ENCODE data around the gene ZNF668.

Gene ZNF668

DNA sequence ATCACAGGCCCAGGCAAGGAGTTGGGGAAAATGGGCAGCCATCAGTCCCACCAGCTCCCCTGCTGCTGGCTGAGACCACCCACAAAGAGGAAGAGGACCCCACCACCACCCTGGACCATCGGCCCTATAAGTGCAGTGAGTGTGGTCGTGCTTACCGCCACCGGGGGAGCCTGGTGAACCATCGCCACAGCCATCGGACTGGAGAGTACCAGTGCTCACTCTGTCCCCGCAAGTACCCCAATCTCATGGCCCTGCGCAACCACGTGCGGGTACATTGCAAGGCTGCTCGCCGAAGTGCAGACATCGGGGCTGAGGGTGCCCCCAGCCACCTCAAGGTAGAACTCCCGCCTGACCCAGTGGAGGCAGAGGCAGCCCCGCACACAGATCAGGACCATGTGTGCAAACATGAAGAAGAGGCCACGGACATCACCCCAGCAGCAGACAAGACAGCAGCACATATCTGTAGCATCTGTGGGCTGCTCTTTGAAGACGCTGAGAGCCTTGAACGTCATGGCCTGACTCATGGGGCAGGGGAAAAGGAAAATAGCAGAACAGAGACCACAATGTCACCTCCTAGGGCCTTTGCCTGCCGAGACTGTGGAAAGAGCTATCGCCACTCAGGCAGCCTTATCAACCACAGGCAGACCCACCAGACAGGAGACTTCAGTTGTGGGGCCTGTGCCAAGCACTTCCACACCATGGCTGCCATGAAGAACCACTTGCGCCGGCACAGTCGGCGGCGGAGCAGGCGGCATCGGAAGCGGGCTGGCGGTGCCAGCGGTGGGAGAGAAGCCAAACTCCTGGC is 3.8 kb upstream of the ZNF668 start:
- no peak overlapping the region for H2AK5ac ChIP-seq (ENCODE audit: low read depth, low read length)

DNA sequence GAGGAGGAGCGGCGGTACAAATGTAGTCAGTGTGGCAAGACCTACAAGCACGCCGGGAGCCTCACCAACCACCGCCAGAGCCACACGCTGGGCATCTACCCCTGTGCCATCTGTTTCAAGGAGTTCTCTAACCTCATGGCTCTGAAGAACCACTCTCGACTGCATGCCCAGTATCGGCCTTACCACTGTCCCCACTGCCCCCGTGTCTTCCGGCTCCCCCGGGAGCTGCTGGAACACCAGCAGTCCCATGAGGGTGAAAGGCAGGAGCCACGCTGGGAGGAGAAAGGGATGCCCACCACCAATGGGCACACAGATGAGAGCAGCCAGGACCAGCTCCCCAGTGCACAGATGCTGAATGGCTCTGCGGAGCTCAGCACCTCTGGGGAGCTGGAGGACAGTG is 3.0 kb upstream of the ZNF668 start:
- no peak overlapping the region for H2BK120ac ChIP-seq (ENCODE audit: low read depth, low read length)

More for the DNA sequence above, 3.8 kb upstream of the ZNF668 start:
- Histone ChIP-seq H3K4me3 (ENCODE audit: low read length in 2 of 2) (no peak overlapping the region), H3K4me2 (ENCODE audit: insufficient read depth, low read length, poor library complexity, severe bottlenecking) (no peak overlapping the region), H3K18ac (ENCODE audit: low read length) (no peak overlapping the region), H2BK12ac (ENCODE audit: low read length) (no peak overlapping the region), H2BK5ac (ENCODE audit: low read length) (no peak overlapping the region), H3K27me3 (ENCODE audit: control insufficient read depth in 3 of 3, insufficient read depth in 3 of 3, low read depth in 1 of 3, low read length in 3 of 3) (no peaks in the 10 kb centered on the region), H3K23ac (ENCODE audit: low read depth, low read length, poor library complexity) (peak overlapping the region; percentile 65), H3K9ac (ENCODE audit: low read depth, low read length, poor library complexity) (no peak overlapping the region), H3K4me1 (ENCODE audit: control insufficient read depth in 2 of 2, insufficient read depth in 1 of 2, low read depth in 1 of 2, low read length in 2 of 2) (peaks cover 0 to 3% of the 10 kb centered on the region in 2 donors), H3K4ac (ENCODE audit: low read length) (no peak overlapping the region), H3K27ac (replicated peaks; ENCODE audit: low read length) (no peak overlapping the region), H3K14ac (ENCODE audit: low read length) (no peak overlapping the region), H2BK120ac (ENCODE audit: low read depth, low read length) (no peak overlapping the region), H2BK15ac (ENCODE audit: low read length) (no peak overlapping the region), H3K79me1 (ENCODE audit: low read depth, low read length) (peaks cover 34% of the 10 kb centered on the region), H2AFZ (ENCODE audit: low read length) (no peak overlapping the region), H4K8ac (ENCODE audit: low read depth, low read length) (no peak overlapping the region), H3K36me3 (replicated peaks in 1 of 2; ENCODE audit: control insufficient read depth in 2 of 2, insufficient read depth in 2 of 2, low read length in 2 of 2) (peaks cover 66 to 72% of the 10 kb centered on the region in 2 donors), H4K91ac (ENCODE audit: low read depth, low read length, poor library complexity) (no peak overlapping the region), H3K9me3 (replicated peaks in 1 of 2; ENCODE audit: control insufficient read depth in 2 of 2, insufficient read depth in 1 of 2, low read depth in 1 of 2, low read length in 2 of 2) (no peaks in the 10 kb centered on the region)
- DNase-seq (ENCODE audit: low spot score), result no peak
- WGBS, 2 donors (ENCODE audit: extremely low coverage in 2 of 2, insufficient read length in 2 of 2, insufficient replicate concordance in 1 of 2), result no CpG with 5 or more reads among the region's 30 CpGs

DNA sequence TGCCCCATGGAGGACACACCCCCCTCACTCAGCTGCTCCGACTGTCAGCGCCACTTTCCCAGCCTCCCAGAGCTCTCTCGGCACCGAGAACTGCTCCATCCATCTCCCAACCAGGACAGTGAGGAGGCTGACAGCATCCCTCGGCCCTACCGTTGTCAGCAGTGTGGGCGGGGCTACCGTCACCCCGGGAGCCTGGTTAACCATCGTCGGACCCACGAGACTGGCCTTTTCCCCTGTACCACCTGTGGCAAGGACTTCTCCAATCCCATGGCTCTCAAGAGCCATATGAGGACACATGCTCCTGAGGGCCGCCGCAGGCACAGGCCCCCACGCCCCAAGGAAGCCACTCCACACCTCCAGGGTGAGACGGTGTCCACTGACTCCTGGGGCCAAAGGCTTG is 2.3 kb upstream of the ZNF668 start:
- no peak overlapping the region for H3K4ac ChIP-seq (ENCODE audit: low read length)
- H2AK5ac ChIP-seq (ENCODE audit: low read depth, low read length), result no peak overlapping the region
- WGBS, 2 donors (ENCODE audit: extremely low coverage in 2 of 2, insufficient read length in 2 of 2, insufficient replicate concordance in 1 of 2), result no CpG with 5 or more reads among the region's 16 CpGs
- no peaks in the 10 kb centered on the region for H3K9me3 ChIP-seq (replicated peaks in 1 of 2; ENCODE audit: control insufficient read depth in 2 of 2, insufficient read depth in 1 of 2, low read depth in 1 of 2, low read length in 2 of 2)
- no peak overlapping the region for H3K4me2 ChIP-seq (ENCODE audit: insufficient read depth, low read length, poor library complexity, severe bottlenecking)
- no peak overlapping the region for H2BK5ac ChIP-seq (ENCODE audit: low read length)
- H4K91ac ChIP-seq (ENCODE audit: low read depth, low read length, poor library complexity), result no peak overlapping the region
- no peak overlapping the region for H3K27ac ChIP-seq (replicated peaks; ENCODE audit: low read length)
- H2BK15ac ChIP-seq (ENCODE audit: low read length), result no peak overlapping the region
- no peak overlapping the region for H2BK12ac ChIP-seq (ENCODE audit: low read length)
- no peak overlapping the region for H3K14ac ChIP-seq (ENCODE audit: low read length)
- H4K8ac ChIP-seq (ENCODE audit: low read depth, low read length), result no peak overlapping the region
- H3K36me3 ChIP-seq (replicated peaks in 1 of 2; ENCODE audit: control insufficient read depth in 2 of 2, insufficient read depth in 2 of 2, low read length in 2 of 2), result peaks cover 52 to 57% of the 10 kb centered on the region in 2 donors
- no peak for DNase-seq (ENCODE audit: low spot score)
- peaks cover 29% of the 10 kb centered on the region for H3K79me1 ChIP-seq (ENCODE audit: low read depth, low read length)
- H3K9ac ChIP-seq (ENCODE audit: low read depth, low read length, poor library complexity), result no peak overlapping the region
- H3K27me3 ChIP-seq (ENCODE audit: control insufficient read depth in 3 of 3, insufficient read depth in 3 of 3, low read depth in 1 of 3, low read length in 3 of 3), result no peaks in the 10 kb centered on the region
- no peak overlapping the region for H2AFZ ChIP-seq (ENCODE audit: low read length)
- H3K23ac ChIP-seq (ENCODE audit: low read depth, low read length, poor library complexity), result no peak overlapping the region
- no peak overlapping the region for H3K4me3 ChIP-seq (ENCODE audit: low read length in 2 of 2)
- H3K18ac ChIP-seq (ENCODE audit: low read length), result no peak overlapping the region
- no peak overlapping the region for H2BK120ac ChIP-seq (ENCODE audit: low read depth, low read length)
- peaks cover 4 to 7% of the 10 kb centered on the region in 2 donors for H3K4me1 ChIP-seq (ENCODE audit: control insufficient read depth in 2 of 2, insufficient read depth in 1 of 2, low read depth in 1 of 2, low read length in 2 of 2)

More for the DNA sequence above, 3.0 kb upstream of the ZNF668 start:
- Histone ChIP-seq H3K79me1 (ENCODE audit: low read depth, low read length) (peaks cover 31% of the 10 kb centered on the region), H3K27ac (replicated peaks; ENCODE audit: low read length) (no peak overlapping the region), H4K8ac (ENCODE audit: low read depth, low read length) (no peak overlapping the region), H3K4me3 (ENCODE audit: low read length in 2 of 2) (no peak overlapping the region), H2BK5ac (ENCODE audit: low read length) (no peak overlapping the region), H4K91ac (ENCODE audit: low read depth, low read length, poor library complexity) (no peak overlapping the region), H3K9me3 (replicated peaks in 1 of 2; ENCODE audit: control insufficient read depth in 2 of 2, insufficient read depth in 1 of 2, low read depth in 1 of 2, low read length in 2 of 2) (no peaks in the 10 kb centered on the region), H2AK5ac (ENCODE audit: low read depth, low read length) (no peak overlapping the region), H2BK12ac (ENCODE audit: low read length) (no peak overlapping the region), H2AFZ (ENCODE audit: low read length) (no peak overlapping the region), H2BK15ac (ENCODE audit: low read length) (no peak overlapping the region), H3K4me1 (ENCODE audit: control insufficient read depth in 2 of 2, insufficient read depth in 1 of 2, low read depth in 1 of 2, low read length in 2 of 2) (peaks cover under 1 to 3% of the 10 kb centered on the region in 2 donors), H3K14ac (ENCODE audit: low read length) (no peak overlapping the region), H3K9ac (ENCODE audit: low read depth, low read length, poor library complexity) (no peak overlapping the region), H3K18ac (ENCODE audit: low read length) (no peak overlapping the region), H3K36me3 (replicated peaks in 1 of 2; ENCODE audit: control insufficient read depth in 2 of 2, insufficient read depth in 2 of 2, low read length in 2 of 2) (peaks cover 58 to 64% of the 10 kb centered on the region in 2 donors), H3K27me3 (ENCODE audit: control insufficient read depth in 3 of 3, insufficient read depth in 3 of 3, low read depth in 1 of 3, low read length in 3 of 3) (no peaks in the 10 kb centered on the region), H3K23ac (ENCODE audit: low read depth, low read length, poor library complexity) (no peak overlapping the region), H3K4me2 (ENCODE audit: insufficient read depth, low read length, poor library complexity, severe bottlenecking) (no peak overlapping the region), H3K4ac (ENCODE audit: low read length) (no peak overlapping the region)
- no peak for DNase-seq (ENCODE audit: low spot score)
- no CpG with 5 or more reads among the region's 13 CpGs for WGBS, 2 donors (ENCODE audit: extremely low coverage in 2 of 2, insufficient read length in 2 of 2, insufficient replicate concordance in 1 of 2)

DNA sequence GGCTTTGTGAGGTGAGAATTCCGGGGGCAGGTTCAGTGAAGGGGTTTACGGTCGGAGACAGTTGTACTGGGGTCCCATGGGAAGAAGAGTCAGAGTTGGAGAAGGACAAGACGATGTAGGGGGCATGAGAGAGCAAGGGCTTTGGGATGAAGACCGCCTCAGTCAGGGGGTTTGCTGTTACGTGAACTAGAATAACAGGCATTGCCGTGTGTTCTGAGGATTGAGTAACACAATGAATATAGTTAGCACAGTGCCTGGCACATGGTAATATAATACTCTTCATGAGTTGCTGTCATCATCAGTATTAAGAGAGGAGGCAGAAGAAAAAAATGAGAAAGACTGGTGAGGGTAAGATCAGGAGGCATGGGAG is 759 bp upstream of the ZNF668 start:
- no peak for DNase-seq (ENCODE audit: low spot score)
- H3K14ac ChIP-seq (ENCODE audit: low read length), result no peak overlapping the region
- H2BK120ac ChIP-seq (ENCODE audit: low read depth, low read length), result no peak overlapping the region
- peak overlapping the region; percentile 9 for H3K18ac ChIP-seq (ENCODE audit: low read length)
- H3K27ac ChIP-seq (replicated peaks; ENCODE audit: low read length), result peak overlapping the region; percentile 93
- no peak overlapping the region for H3K23ac ChIP-seq (ENCODE audit: low read depth, low read length, poor library complexity)
- peak overlapping the region; percentile 78 for H3K4me2 ChIP-seq (ENCODE audit: insufficient read depth, low read length, poor library complexity, severe bottlenecking)
- no peak overlapping the region for H2BK5ac ChIP-seq (ENCODE audit: low read length)
- peak overlapping the region; percentile 84 for H2AFZ ChIP-seq (ENCODE audit: low read length)
- peaks cover 37 to 42% of the 10 kb centered on the region in 2 donors for H3K36me3 ChIP-seq (replicated peaks in 1 of 2; ENCODE audit: control insufficient read depth in 2 of 2, insufficient read depth in 2 of 2, low read length in 2 of 2)
- H2BK12ac ChIP-seq (ENCODE audit: low read length), result no peak overlapping the region
- no CpG with 5 or more reads among the region's 7 CpGs for WGBS, 2 donors (ENCODE audit: extremely low coverage in 2 of 2, insufficient read length in 2 of 2, insufficient replicate concordance in 1 of 2)
- H4K91ac ChIP-seq (ENCODE audit: low read depth, low read length, poor library complexity), result no peak overlapping the region
- no peak overlapping the region for H2BK15ac ChIP-seq (ENCODE audit: low read length)
- H3K9me3 ChIP-seq (replicated peaks in 1 of 2; ENCODE audit: control insufficient read depth in 2 of 2, insufficient read depth in 1 of 2, low read depth in 1 of 2, low read length in 2 of 2), result no peaks in the 10 kb centered on the region
- no peak overlapping the region for H3K4ac ChIP-seq (ENCODE audit: low read length)
- peaks cover 21% of the 10 kb centered on the region for H3K79me1 ChIP-seq (ENCODE audit: low read depth, low read length)
- peaks cover 4 to 7% of the 10 kb centered on the region in 2 donors for H3K4me1 ChIP-seq (ENCODE audit: control insufficient read depth in 2 of 2, insufficient read depth in 1 of 2, low read depth in 1 of 2, low read length in 2 of 2)
- H4K8ac ChIP-seq (ENCODE audit: low read depth, low read length), result no peak overlapping the region
- H3K4me3 ChIP-seq (ENCODE audit: low read length in 2 of 2), result peak overlapping the region; percentile 80 to 91
- no peak overlapping the region for H2AK5ac ChIP-seq (ENCODE audit: low read depth, low read length)
- no peaks in the 10 kb centered on the region for H3K27me3 ChIP-seq (ENCODE audit: control insufficient read depth in 3 of 3, insufficient read depth in 3 of 3, low read depth in 1 of 3, low read length in 3 of 3)
- H3K9ac ChIP-seq (ENCODE audit: low read depth, low read length, poor library complexity), result no peak overlapping the region

Measured in neuronal stem cell (in vitro differentiated cells).